HepG2 (cell line): ENCODE measurements around the gene KHNYN. TPM values are rescaled to one million over a fixed set of nuclear protein-coding genes. Genes with fewer than 3 reads are reported as not detected.

Source experiments
- ATF7 ChIP-seq, 2 experiments: fragments of 450-650 bp in 1 of 2; sonication (generic) in 1 of 2; formaldehyde crosslinking in 1 of 2; IDR thresholded peaks; 2 replicates each; pipeline versions ENCODE4 v1.4.0 to v1.6.1; 2016 to 2020; ENCODE audit warnings: antibody characterized with exemption in 1 of 2, mild to moderate bottlenecking in 1 of 2, missing genetic modification reagents in 1 of 2
- ATM ChIP-seq: fragments of 450-650 bp; IDR thresholded peaks from 2 replicates; pipeline ENCODE4 v1.7.1; 2017; ENCODE audit warnings: mild to moderate bottlenecking, borderline replicate concordance
- BCLAF1 ChIP-seq: fragments of 450-650 bp; IDR thresholded peaks from 2 replicates; pipeline ENCODE4 v1.6.1; 2017; ENCODE audit warnings: mild to moderate bottlenecking
- FOXO1 ChIP-seq: sonication (generic); formaldehyde crosslinking; IDR thresholded peaks from 2 replicates; pipeline ENCODE4 v1.4.0; 2020; ENCODE audit warnings: missing genetic modification reagents
- GTF3A ChIP-seq: sonication (generic); formaldehyde crosslinking; conservative IDR thresholded peaks from 2 replicates; pipeline ENCODE4 v1.4.0; 2020; ENCODE audit warnings: mild to moderate bottlenecking, missing genetic modification reagents
- HDAC2 ChIP-seq: sonication (generic); formaldehyde crosslinking; IDR thresholded peaks from 2 replicates; pipeline ENCODE4 v1.4.0; 2020; ENCODE audit warnings: missing genetic modification reagents
- HOXA5 ChIP-seq: sonication (generic); formaldehyde crosslinking; IDR thresholded peaks from 2 replicates; pipeline ENCODE4 v1.4.0; 2020; ENCODE audit warnings: missing genetic modification reagents
- HOXD1 ChIP-seq: sonication (generic); formaldehyde crosslinking; IDR thresholded peaks from 2 replicates; pipeline ENCODE4 v1.5.0; 2020; ENCODE audit warnings: missing genetic modification reagents
- KDM3A ChIP-seq: IDR thresholded peaks from 2 replicates; pipeline ENCODE4 v1.6.1; 2018; ENCODE audit warnings: low read depth, missing compliant biosample characterization
- KDM5B ChIP-seq: sonication (generic); formaldehyde crosslinking; IDR thresholded peaks from 2 replicates; pipeline ENCODE4 v1.4.0; 2020; ENCODE audit warnings: missing genetic modification reagents, mild to moderate bottlenecking, borderline replicate concordance
- MXI1 ChIP-seq: IDR thresholded peaks from 3 replicates; pipeline ENCODE4 v1.6.1; 2012; ENCODE audit warnings: low read depth, low read length, inconsistent platforms, borderline replicate concordance
- NBN ChIP-seq: fragments of 450-650 bp; conservative IDR thresholded peaks from 2 replicates; pipeline ENCODE4 v1.6.1; 2017
- NCOA5 ChIP-seq: sonication (generic); formaldehyde crosslinking; IDR thresholded peaks from 2 replicates; pipeline ENCODE4 v1.4.0; 2020; ENCODE audit warnings: missing genetic modification reagents
- NR2F6 ChIP-seq, 2 experiments: IDR thresholded peaks; 2 replicates each; pipeline ENCODE4 v1.6.1; 2016; ENCODE audit warnings: antibody characterized with exemption in 1 of 2, mild to moderate bottlenecking in 1 of 2
- TBX2 ChIP-seq: sonication (generic); formaldehyde crosslinking; IDR thresholded peaks from 2 replicates; pipeline ENCODE4 v1.5.0; 2020; ENCODE audit warnings: missing genetic modification reagents, mild to moderate bottlenecking, borderline replicate concordance
- ZHX1 ChIP-seq: sonication (generic); formaldehyde crosslinking; IDR thresholded peaks from 2 replicates; pipeline ENCODE4 v1.8.1; 2022; ENCODE audit warnings: low read depth, mild to moderate bottlenecking, missing genetic modification reagents
- ZMYM2 ChIP-seq: sonication (generic); formaldehyde crosslinking; IDR thresholded peaks from 2 replicates; pipeline ENCODE4 v1.8.0; 2022; ENCODE audit warnings: mild to moderate bottlenecking, missing genetic modification reagents
- ZNF235 ChIP-seq: sonication (generic); formaldehyde crosslinking; IDR thresholded peaks from 2 replicates; pipeline ENCODE4 v1.8.1; 2023; ENCODE audit warnings: mild to moderate bottlenecking, missing genetic modification reagents, borderline replicate concordance
- ZNF329 ChIP-seq: sonication (generic); formaldehyde crosslinking; IDR thresholded peaks from 2 replicates; pipeline ENCODE4 v1.9.0; 2021; ENCODE audit warnings: low read depth, mild to moderate bottlenecking, missing genetic modification reagents
- ZNF354B ChIP-seq: sonication (generic); formaldehyde crosslinking; IDR thresholded peaks from 2 replicates; pipeline ENCODE4 v1.8.0; 2022; ENCODE audit warnings: mild to moderate bottlenecking, missing genetic modification reagents
- ZNF451 ChIP-seq: sonication (generic); formaldehyde crosslinking; IDR thresholded peaks from 2 replicates; pipeline ENCODE4 v1.5.0; 2020; ENCODE audit warnings: mild to moderate bottlenecking, missing genetic modification reagents
- ZNF546 ChIP-seq: sonication (generic); formaldehyde crosslinking; conservative IDR thresholded peaks from 2 replicates; pipeline ENCODE4 v1.8.1; 2023; ENCODE audit warnings: mild to moderate bottlenecking, missing genetic modification reagents
- ZNF558 ChIP-seq: sonication (generic); formaldehyde crosslinking; IDR thresholded peaks from 2 replicates; pipeline ENCODE4 v1.9.0; 2022; ENCODE audit warnings: mild to moderate bottlenecking, missing genetic modification reagents, borderline replicate concordance
- polyA plus RNA-seq, 8 experiments: library from polyadenylated mRNA; depleted of rRNA in 3 of 8; stranded (reverse) in 7 of 8; unstranded in 1 of 8; fragments of >200 nt; fragmentation: Illumina TruSeq in 4 of 8; extraction: Trizol in 4 of 8; gene quantifications; 2 replicates each; pipeline versions ENCODE4 v1.2.1 to v1.2.3, GENCODE V29; 2011 to 2016; ENCODE audit warnings: low read depth in 4 of 8, missing spikeins in 1 of 8, mixed read lengths in 1 of 8; ENCODE audit not compliant: insufficient read depth in 1 of 8
- total RNA-seq, 5 experiments: library from RNA; depleted of rRNA; stranded (reverse); fragments of >200 nt; fragmentation: Illumina TruSeq; extraction: Trizol; gene quantifications; 2 replicates each; pipeline ENCODE4 v1.2.3, GENCODE V29; 2016; ENCODE audit warnings: low read depth in 1 of 5
- TF ChIP-seq, protein P1 (sequence below): sonication (generic); formaldehyde crosslinking; IDR thresholded peaks from 2 replicates; pipeline ENCODE4 v1.8.1; 2023; ENCODE audit warnings: mild to moderate bottlenecking, missing genetic modification reagents

The KHNYN gene
- total and polyA plus RNA-seq, 2 of the 13 experiments (the other 11 are each of a cell fraction or from before 2014, with no cell fraction given): 52.8 to 75.7 TPM

GRCh38 chr14:24442240-24443052 is 12.7 kb downstream of the KHNYN start, which contains the start of gene SDR39U1 (continued):
- no peak for TF ChIP-seq ATF7 (IDR thresholded peaks at IDR 0.05)
- peak; percentile 76 for TF ChIP-seq ATF7 (CRISPR knock-in tag; IDR thresholded peaks at IDR 0.05)
- peak; percentile 100; the same call in 1 of the 2 replicates for TF ChIP-seq ZNF235 (CRISPR knock-in tag)
- TF ChIP-seq TBX2 (CRISPR knock-in tag): peak; percentile 94
- TF ChIP-seq NCOA5 (CRISPR knock-in tag): peak; percentile 91; the same call in 1 of the 2 replicates
- 0 out of 2 replicates have a peak, but pooled peaks have one; percentile 20 for TF ChIP-seq ZHX1 (CRISPR knock-in tag)
- TF ChIP-seq ZNF329 (CRISPR knock-in tag): peak; percentile 66; the same call in 1 of the 2 replicates
- peak; percentile 41 for TF ChIP-seq HOXD1
- peak; percentile 64; the same call in 1 of the 2 replicates for TF ChIP-seq HOXA5
- TF ChIP-seq FOXO1 (CRISPR knock-in tag): peak; percentile 42
- no peak for TF ChIP-seq NBN
- peak; percentile 90 for TF ChIP-seq KDM3A (CRISPR knock-in tag)
- peak; percentile 84 for TF ChIP-seq ZNF451
- peak; percentile 58 for TF ChIP-seq HDAC2 (CRISPR knock-in tag)
- TF ChIP-seq NR2F6 (IDR thresholded peaks at IDR 0.05): peak; percentile 62
- TF ChIP-seq NR2F6 (CRISPR knock-in tag; IDR thresholded peaks at IDR 0.05): peak; percentile 67
- no peak; the same call in 1 of the 2 replicates for TF ChIP-seq GTF3A (CRISPR knock-in tag)
- TF ChIP-seq ZNF558 (CRISPR knock-in tag): peak; percentile 94
- peak; percentile 91; the same call in 1 of the 3 replicates for TF ChIP-seq MXI1
- TF ChIP-seq ZNF546 (CRISPR knock-in tag): 0 out of 2 replicates have a peak, but pooled peaks have one; percentile 89
- TF ChIP-seq, protein P1, sequence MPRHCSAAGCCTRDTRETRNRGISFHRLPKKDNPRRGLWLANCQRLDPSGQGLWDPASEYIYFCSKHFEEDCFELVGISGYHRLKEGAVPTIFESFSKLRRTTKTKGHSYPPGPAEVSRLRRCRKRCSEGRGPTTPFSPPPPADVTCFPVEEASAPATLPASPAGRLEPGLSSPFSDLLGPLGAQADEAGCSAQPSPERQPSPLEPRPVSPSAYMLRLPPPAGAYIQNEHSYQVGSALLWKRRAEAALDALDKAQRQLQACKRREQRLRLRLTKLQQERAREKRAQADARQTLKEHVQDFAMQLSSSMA: peak; percentile 89
- TF ChIP-seq ZMYM2 (CRISPR knock-in tag): no peak; the same call in 1 of the 2 replicates
- TF ChIP-seq KDM5B (CRISPR knock-in tag): peak; percentile 100
- TF ChIP-seq ATM: no peak
- no peak for TF ChIP-seq BCLAF1
- TF ChIP-seq ZNF354B (CRISPR knock-in tag): peak; percentile 69; the same call in 1 of the 2 replicates
